HL-60 (cell line): ENCODE measurements around the gene PACRG.

Experiments used
- DNase-seq, 2 experiments: peaks; one replicate each; pipeline ENCODE4 v3.0.0-alpha.2; 2010 to 2020; ENCODE audit warnings: low read depth in 1 of 2, low spot score in 1 of 2
- H3K27ac ChIP-seq: fragments of 250-450 bp; sonication (Bioruptor Pico); replicated peaks from 2 replicates; pipeline ENCODE4 v1.5.1; 2020; ENCODE audit warnings: mild to moderate bottlenecking, moderate library complexity
- H3K27me3 ChIP-seq: fragments of 250-450 bp; sonication (Bioruptor Pico); 2 replicates; pipeline ENCODE4 v1.5.1; 2021; ENCODE audit warnings: mild to moderate bottlenecking, moderate library complexity; ENCODE audit not compliant: insufficient read depth, poor library complexity, severe bottlenecking
- H3K4me3 ChIP-seq: replicated peaks from 2 replicates; pipeline ENCODE4 v1.5.1; 2011; ENCODE audit warnings: mild to moderate bottlenecking, control low read depth, low read length; ENCODE audit not compliant: insufficient read depth
- CTCF ChIP-seq: IDR thresholded peaks from one replicate; pipeline ENCODE4 v1.5.1; 2011; ENCODE audit warnings: low read length, control low read depth, inconsistent platforms; ENCODE audit not compliant: insufficient read depth
- GABPA ChIP-seq: IDR thresholded peaks from 2 replicates; pipeline ENCODE4 v1.6.1; 2012; ENCODE audit warnings: low read depth
- POLR2AphosphoS5 ChIP-seq: IDR thresholded peaks from 2 replicates; pipeline ENCODE4 v1.6.1; 2012; ENCODE audit warnings: low read depth
- REST ChIP-seq: IDR thresholded peaks from 2 replicates; pipeline ENCODE4 v1.6.1; 2012; ENCODE audit warnings: low read depth; ENCODE audit not compliant: insufficient replicate concordance
- SPI1 ChIP-seq: IDR thresholded peaks from 2 replicates; pipeline ENCODE4 v1.6.1; 2012; ENCODE audit warnings: low read depth, mild to moderate bottlenecking, borderline replicate concordance

PACRG gene

GRCh38 chr6:163249651-163250101, 521.9 kb downstream of the PACRG start:
- H3K4me3 ChIP-seq, result no peak overlapping the region
- peak overlapping the region; percentile 80 for H3K27ac ChIP-seq
- H3K27me3 ChIP-seq, result no peaks in the 10 kb centered on the region
- TF ChIP-seq POLR2AphosphoS5, result no peak; the same call in 1 of the 2 replicates
- TF ChIP-seq GABPA, result no peak
- peak; percentile 56; the same call in 1 of the 2 replicates for TF ChIP-seq SPI1
- no peak for TF ChIP-seq CTCF
- DNase-seq, result peak; percentile 15 to 61

- DNase-seq, result peak; percentile 29 to 77
- TF ChIP-seq REST (no peak), SPI1 (peak; percentile 33; the same call in 1 of the 2 replicates), GABPA (no peak), POLR2AphosphoS5 (peak; percentile 24; the same call in 1 of the 2 replicates), CTCF (no peak)
- Histone ChIP-seq H3K4me3 (no peak overlapping the region), H3K27me3 (no peaks in the 10 kb centered on the region), H3K27ac (peak overlapping the region; percentile 80)
These were observed 522.3 kb downstream of the PACRG start for GRCh38 chr6:163250116-163250515.

GRCh38 chr6:163252061-163252591, 524.4 kb downstream of the PACRG start:
- TF ChIP-seq POLR2AphosphoS5 (0 out of 2 replicates have a peak, but pooled peaks have one; percentile 30), SPI1 (no peak)
- H3K4me3 ChIP-seq, result no peak overlapping the region
- H3K27me3 ChIP-seq, result no peaks in the 10 kb centered on the region
- H3K27ac ChIP-seq, result no peak overlapping the region
- DNase-seq, result peak in 1 of 2 experiments; percentile 76

- Histone ChIP-seq H3K4me3 (no peak overlapping the region), H3K27ac (no peak overlapping the region), H3K27me3 (no peaks in the 10 kb centered on the region)
- TF ChIP-seq POLR2AphosphoS5, result no peak
- TF ChIP-seq GABPA, result no peak
- TF ChIP-seq CTCF, result no peak
- no peak for TF ChIP-seq SPI1
- TF ChIP-seq REST, result no peak
- no peak for DNase-seq
These were observed 525.9 kb downstream of the PACRG start for GRCh38 chr6:163253556-163254213.
